ENCODE measurements around the gene FAM110D.

FAM110D gene

DNA sequence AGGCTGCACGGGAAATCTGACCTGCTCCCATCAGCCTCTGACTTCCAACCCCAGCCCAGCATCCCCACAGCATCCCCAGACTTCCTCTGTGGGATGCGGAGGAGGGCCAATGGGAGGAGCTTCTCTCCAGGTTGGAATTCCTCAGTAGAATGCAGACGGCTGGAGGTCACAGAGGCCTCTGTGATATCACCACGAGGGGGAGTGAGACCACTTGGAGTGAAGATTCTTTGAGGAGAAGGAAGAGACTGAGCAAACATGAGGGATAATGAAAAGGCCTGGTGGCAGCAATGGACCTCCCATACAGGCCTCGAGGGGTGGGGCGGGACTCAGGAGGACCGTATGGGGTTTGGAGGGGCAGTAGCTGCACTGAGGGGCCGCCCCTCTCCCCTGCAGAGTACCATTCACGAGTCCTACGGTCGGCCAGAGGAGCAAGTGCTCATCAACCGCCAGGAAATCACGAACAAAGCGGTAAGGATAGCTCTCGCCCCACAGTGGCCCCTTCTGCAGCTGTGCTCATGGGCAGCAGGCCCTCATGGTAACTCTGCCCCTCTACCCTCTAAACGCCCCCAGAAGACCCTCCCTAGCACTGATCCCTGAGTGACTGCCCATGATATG is 31.6 kb downstream of the FAM110D start, which contains the start of gene CATSPER4:
Gene CATSPER4, plus strand, starts transcription at position 230 of the 615 bp plus-strand sequence. Its CDS starts 26 bp downstream, at position 256.
- no peak for DNase-seq

DNA sequence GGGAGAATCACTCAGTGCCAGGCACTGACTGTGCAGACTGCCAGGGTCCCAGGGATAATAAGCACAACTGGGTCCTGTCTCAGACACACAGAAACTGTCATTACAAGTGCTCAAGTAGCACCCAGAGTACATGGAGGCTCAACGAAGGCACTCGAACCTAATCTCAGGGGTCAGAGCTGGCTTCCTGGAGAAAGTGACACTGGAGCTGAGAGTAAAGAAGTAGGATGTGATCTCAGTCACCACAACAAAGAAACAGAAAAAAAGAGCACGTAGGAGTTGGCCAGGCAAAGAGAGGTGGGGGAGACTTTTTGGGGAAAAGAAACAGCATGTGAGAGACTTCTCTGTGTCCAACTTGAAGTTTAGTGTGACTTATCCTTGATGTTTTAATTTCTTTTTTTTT is 32.9 kb downstream of the FAM110D start:
- no peak for DNase-seq

GRCh38 chr1:26195805-26196204 is 36.9 kb downstream of the FAM110D start:
- DNase-seq = no peak

DNA sequence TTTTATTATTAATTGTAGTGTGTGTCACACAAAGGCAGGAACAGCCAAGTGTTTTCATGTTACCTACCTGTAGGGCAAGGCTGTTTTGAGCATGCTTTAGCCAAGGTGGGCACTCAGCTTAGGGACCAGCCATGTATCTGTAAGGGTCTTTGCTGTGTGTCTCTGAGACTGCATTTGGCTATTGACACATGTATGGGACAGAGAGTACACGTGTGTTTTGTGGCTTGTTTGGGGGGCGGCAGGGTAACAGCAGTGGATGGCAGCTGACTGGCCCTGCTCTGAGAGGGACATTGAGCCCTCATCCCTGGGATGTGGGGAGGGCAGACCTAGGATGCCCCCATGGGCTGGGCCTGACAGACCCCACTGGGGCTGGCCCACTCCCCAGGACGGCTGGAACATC is 38.4 kb downstream of the FAM110D start:
- no peak for DNase-seq

- DNase-seq = no peak
Observed at GRCh38 chr1:26197813-26198212, 38.9 kb downstream of the FAM110D start.

DNA sequence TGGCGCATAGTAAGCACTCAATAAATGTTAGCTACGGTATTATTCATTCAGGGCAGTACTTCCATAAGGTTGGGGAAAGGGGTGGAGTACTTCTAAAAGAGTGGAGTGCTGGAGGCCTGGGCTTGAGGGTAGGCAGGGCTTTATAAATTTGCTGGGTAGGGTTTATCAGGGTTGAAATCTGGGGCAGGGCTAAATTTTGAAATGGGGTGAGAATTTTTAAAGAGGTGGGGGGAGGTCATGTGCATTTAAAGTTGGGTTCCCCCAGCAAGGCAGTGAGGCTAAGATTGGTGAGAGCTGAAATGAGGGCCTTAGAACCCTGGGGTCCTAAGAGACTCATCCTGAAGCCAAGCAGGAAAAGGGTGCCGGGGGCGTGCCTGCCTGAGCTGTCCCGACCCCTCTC is 41.5 kb downstream of the FAM110D start:
- no peak for DNase-seq

DNA sequence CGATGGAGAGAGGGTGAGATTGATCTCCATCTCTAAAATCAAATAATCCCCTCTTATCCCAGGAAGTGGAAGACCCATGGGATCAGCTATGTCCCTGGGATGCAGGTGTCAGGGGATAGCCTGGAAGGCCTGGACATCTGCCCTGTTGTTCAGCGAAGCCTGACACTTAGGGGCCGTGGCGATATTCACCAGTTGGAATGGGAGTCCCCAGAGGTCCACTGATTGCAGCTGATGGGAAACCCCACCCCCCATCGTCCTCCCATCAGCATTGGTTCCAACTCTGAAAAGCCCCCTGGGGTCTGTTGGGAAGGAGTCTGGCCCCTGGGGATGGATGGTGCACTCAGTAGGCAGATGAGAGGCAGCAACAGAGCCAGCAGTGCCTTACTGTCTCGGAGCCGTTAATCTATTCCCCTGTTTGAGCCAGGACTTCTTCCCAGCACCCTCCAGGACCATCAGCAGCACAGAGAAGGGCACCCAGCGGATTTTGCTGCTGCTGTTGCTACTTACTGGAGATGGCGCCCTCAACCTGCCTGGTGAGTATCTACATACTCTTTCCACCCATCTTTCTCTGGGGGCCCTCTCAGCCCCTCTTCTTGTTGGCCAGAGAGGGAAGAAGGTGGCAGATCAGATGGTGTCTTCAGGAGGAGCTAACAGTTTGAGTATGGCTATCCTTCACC is 44.9 kb downstream of the FAM110D start:
- DNase-seq = no peak

GRCh38 chr1:26210147-26210870 is 51.4 kb downstream of the FAM110D start:
- no peak for DNase-seq

DNA sequence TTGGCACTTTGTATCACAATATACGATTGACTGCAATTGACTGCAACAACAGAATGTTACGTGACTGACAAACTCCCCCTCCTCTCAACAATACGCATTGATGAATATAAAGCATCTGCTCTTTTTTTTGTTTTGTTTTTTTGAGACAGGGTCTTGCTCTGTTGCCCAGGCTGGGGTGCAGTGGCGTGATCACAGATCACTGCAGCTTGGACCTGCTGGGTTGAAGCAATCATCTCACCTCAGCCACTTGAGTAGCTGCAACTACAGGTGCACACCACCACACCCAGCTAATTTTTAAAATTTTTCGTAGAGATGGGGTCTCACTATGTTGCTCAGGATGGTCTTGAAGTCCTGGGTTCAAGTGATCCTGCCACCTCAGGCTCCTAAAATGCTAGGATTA is 53.8 kb downstream of the FAM110D start:
- no peak for DNase-seq

DNA sequence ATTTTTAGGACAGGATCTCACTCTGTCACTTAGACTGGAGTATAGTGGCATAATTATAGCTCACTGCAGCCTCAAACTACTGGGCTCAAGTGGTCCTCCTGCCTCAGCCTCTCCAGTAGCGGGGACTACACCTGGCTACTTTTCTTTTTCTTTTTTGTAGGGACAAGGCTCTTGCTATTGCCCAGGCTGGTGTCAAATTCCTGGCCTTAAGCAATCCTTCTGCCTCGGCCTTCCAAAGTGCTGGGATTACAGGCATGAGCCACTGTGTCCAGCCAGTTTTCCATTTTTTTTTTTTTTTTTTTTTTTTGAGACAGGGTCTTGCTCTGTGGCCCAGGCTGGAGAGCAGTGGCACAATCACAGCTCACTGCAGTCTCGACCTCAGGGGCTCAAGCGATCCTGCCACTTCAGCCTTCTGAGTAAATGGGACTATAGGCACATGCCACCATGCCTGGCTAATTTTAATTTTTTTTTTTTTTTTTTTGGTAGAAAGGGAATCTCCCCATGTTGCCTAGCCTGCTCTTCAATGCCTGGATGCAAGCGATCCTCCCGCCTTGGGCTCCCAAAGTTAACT is 54.5 kb downstream of the FAM110D start:
- no peak for DNase-seq

All from stimulated activated CD8-positive, alpha-beta memory T cell treated with anti-CD3 and anti-CD28 coated beads, Interleukin-4, amount 100 ng/mL, for 48 hours (primary cell).